A549 (cell line): ENCODE data around the gene DOLPP1.

Experiments used
- BCL3 ChIP-seq: fragments of >200 bp; sonication (Bioruptor Twin); formaldehyde crosslinking; IDR thresholded peaks from 3 replicates; pipeline ENCODE4 v1.6.1; 2016
- CEBPB ChIP-seq, 2 experiments: fragments of >200 bp in 1 of 2; sonication (Bioruptor Twin) in 1 of 2; formaldehyde crosslinking in 1 of 2; IDR thresholded peaks; 2 replicates each; pipeline ENCODE4 v1.6.1; 2012 to 2016
- CHD4 ChIP-seq: fragments of 200-600 bp; sonication (generic); IDR thresholded peaks from 2 replicates; pipeline ENCODE4 v1.6.1; 2016; ENCODE audit warnings: antibody characterized with exemption, mild to moderate bottlenecking, borderline replicate concordance
- EHF ChIP-seq: fragments of 250-450 bp; sonication (Bioruptor Pico); IDR thresholded peaks from 2 replicates; pipeline ENCODE4 v1.5.0; 2020; ENCODE audit warnings: mild to moderate bottlenecking
- EP300 ChIP-seq, 2 experiments: fragments of >200 bp; sonication (Bioruptor Twin); formaldehyde crosslinking; IDR thresholded peaks; 2 replicates in 1 of 2; 3 replicates in 1 of 2; pipeline ENCODE4 v1.6.1; 2016 to 2017
- JUNB ChIP-seq: fragments of >200 bp; sonication (Bioruptor Twin); formaldehyde crosslinking; IDR thresholded peaks from 2 replicates; pipeline ENCODE4 v1.6.1; 2016
- POLR2A ChIP-seq: IDR thresholded peaks from 2 replicates; pipeline ENCODE4 v1.6.1; 2012; ENCODE audit warnings: mild to moderate bottlenecking, low read length
- REST ChIP-seq: fragments of 200-600 bp; sonication (generic); IDR thresholded peaks from 2 replicates; pipeline ENCODE4 v1.6.1; 2016; ENCODE audit warnings: antibody characterized with exemption, mild to moderate bottlenecking, moderate library complexity
- TF ChIP-seq, protein P1 (sequence below): fragments of >200 bp; sonication (Bioruptor Twin); formaldehyde crosslinking; IDR thresholded peaks from 3 replicates; pipeline ENCODE4 v1.5.1; 2016

DNA sequence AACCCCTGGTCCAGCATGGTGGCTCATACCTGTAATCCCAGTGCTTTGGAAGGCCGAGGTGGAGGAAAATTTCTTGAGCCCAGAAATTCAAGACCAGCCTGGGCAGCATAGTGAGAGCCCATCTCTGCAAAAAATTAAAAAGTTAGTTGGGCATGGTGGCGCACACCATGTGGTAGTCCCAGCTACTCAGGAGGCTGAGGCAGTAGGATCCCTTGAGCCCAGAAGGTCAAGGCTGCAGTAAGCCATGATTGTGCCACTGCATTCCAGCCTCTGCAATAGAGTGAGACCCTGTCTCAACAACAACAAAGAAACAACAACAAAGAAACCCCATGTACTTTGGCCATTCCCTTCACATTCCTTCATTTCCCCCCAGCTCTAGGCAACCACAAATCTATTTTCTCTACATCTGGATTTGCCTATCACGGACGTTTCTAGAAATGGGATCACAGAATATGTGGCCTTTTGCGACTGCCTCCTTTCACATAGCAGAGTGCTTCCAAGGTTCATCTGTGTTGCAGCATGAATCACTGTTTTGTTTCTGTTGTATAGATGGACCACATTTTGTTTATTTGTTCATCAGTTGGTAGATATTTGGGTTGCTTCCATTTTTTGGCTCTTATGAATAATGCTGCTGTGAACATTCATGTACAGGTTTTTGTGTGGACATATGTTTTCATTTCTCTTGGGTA, 26.6 kb upstream of the DOLPP1 start:
- no peak for TF ChIP-seq BCL3
- TF ChIP-seq, protein P1, sequence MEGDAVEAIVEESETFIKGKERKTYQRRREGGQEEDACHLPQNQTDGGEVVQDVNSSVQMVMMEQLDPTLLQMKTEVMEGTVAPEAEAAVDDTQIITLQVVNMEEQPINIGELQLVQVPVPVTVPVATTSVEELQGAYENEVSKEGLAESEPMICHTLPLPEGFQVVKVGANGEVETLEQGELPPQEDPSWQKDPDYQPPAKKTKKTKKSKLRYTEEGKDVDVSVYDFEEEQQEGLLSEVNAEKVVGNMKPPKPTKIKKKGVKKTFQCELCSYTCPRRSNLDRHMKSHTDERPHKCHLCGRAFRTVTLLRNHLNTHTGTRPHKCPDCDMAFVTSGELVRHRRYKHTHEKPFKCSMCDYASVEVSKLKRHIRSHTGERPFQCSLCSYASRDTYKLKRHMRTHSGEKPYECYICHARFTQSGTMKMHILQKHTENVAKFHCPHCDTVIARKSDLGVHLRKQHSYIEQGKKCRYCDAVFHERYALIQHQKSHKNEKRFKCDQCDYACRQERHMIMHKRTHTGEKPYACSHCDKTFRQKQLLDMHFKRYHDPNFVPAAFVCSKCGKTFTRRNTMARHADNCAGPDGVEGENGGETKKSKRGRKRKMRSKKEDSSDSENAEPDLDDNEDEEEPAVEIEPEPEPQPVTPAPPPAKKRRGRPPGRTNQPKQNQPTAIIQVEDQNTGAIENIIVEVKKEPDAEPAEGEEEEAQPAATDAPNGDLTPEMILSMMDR: no peak
- no peak for TF ChIP-seq POLR2A
- no peak for TF ChIP-seq REST
- no peak for TF ChIP-seq JUNB
- TF ChIP-seq EHF (CRISPR knock-in tag): no peak
- no peak for TF ChIP-seq CEBPB (IDR thresholded peaks at IDR 0.05)
- no peak for TF ChIP-seq EP300 (IDR thresholded peaks at IDR 0.05)
- TF ChIP-seq CHD4: no peak
